WERI-Rb-1 (cell line): ENCODE results near the gene DPH1.
A peak's percentile ranks its signal among the peaks of the same experiment; 100 is the strongest.

Experiments
- DNase-seq: peaks from one replicate; pipeline ENCODE4 v3.0.0-alpha.2; 2020
- H3K27ac ChIP-seq: fragments of 250-450 bp; sonication (Bioruptor Pico); 2 replicates; pipeline ENCODE4 v1.5.1; 2020; ENCODE audit warnings: mild to moderate bottlenecking, moderate library complexity
- H3K27me3 ChIP-seq: fragments of 250-450 bp; sonication (Bioruptor Pico); 2 replicates; pipeline ENCODE4 v1.5.1; 2021; ENCODE audit warnings: mild to moderate bottlenecking, low read depth, moderate library complexity; ENCODE audit not compliant: insufficient read depth, severe bottlenecking
- H3K36me3 ChIP-seq: fragments of 250-450 bp; sonication (Bioruptor Pico); 2 replicates; pipeline ENCODE4 v1.5.1; 2020; ENCODE audit warnings: mild to moderate bottlenecking, moderate library complexity
- H3K4me3 ChIP-seq: 2 replicates; pipeline ENCODE4 v1.5.1; 2011; ENCODE audit warnings: low read depth, mild to moderate bottlenecking, control low read depth, low read length
- H3K9me3 ChIP-seq: fragments of 250-450 bp; sonication (Bioruptor Pico); 2 replicates; pipeline ENCODE4 v1.5.1; 2021; ENCODE audit warnings: mild to moderate bottlenecking, moderate library complexity; ENCODE audit not compliant: severe bottlenecking
- TF ChIP-seq, protein P1 (sequence below): IDR thresholded peaks from 2 replicates; pipeline ENCODE4 v1.5.1; 2011; ENCODE audit warnings: low read depth, mild to moderate bottlenecking, control low read depth, inconsistent platforms, low read length

Gene DPH1

DNA sequence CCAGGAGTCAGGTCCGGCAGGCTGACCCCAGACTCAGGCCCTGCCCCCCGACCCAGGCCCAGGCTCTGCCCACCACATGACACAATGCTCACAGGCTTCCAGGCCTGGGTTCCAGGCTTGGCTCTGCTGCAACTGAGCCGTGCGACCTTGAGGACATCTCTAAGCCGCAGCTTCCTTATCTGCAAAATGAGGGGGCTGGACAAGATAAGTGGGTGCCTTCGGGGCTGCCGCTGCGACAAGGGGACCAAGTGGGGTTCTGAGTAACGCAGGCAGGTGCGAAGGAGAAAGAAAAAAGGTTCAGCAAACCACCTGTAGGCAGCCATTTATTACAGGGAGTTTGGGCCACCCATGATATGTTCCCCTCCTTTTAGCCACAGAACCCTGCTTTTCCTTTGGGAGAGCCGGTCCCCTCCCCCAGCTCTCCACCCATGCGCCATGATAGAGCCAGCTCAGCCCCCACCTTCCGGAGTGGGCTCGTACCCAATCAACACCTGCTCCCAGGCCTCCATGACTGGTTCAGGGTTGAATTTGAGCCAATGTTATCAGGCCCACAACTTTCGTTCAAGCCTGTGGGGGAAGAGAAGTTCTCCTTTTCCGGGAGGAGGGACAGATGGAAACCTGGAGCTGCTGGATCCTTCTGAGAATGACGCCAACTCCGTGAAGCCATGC lies 43.0 kb upstream of the DPH1 start:
- Histone ChIP-seq H3K4me3 (no peak overlapping the region; the same call in 1 of the 2 replicates), H3K27ac (peak overlapping the region; percentile 84)
- DNase-seq: no peak

GRCh38 chr17:1989135-1989534 lies 40.8 kb upstream of the DPH1 start:
- Histone ChIP-seq H3K4me3 (no peak overlapping the region), H3K27ac (no peak overlapping the region), H3K36me3 (no peaks in the 10 kb centered on the region), H3K27me3 (no peaks in the 10 kb centered on the region), H3K9me3 (no peaks in the 10 kb centered on the region)
- TF ChIP-seq, protein P1, sequence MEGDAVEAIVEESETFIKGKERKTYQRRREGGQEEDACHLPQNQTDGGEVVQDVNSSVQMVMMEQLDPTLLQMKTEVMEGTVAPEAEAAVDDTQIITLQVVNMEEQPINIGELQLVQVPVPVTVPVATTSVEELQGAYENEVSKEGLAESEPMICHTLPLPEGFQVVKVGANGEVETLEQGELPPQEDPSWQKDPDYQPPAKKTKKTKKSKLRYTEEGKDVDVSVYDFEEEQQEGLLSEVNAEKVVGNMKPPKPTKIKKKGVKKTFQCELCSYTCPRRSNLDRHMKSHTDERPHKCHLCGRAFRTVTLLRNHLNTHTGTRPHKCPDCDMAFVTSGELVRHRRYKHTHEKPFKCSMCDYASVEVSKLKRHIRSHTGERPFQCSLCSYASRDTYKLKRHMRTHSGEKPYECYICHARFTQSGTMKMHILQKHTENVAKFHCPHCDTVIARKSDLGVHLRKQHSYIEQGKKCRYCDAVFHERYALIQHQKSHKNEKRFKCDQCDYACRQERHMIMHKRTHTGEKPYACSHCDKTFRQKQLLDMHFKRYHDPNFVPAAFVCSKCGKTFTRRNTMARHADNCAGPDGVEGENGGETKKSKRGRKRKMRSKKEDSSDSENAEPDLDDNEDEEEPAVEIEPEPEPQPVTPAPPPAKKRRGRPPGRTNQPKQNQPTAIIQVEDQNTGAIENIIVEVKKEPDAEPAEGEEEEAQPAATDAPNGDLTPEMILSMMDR: no peak
- no peak for DNase-seq

More for the DNA sequence above, 43.0 kb upstream of the DPH1 start:
- TF ChIP-seq, protein P1: no peak
- Histone ChIP-seq H3K9me3 (no peaks in the 10 kb centered on the region), H3K36me3 (no peaks in the 10 kb centered on the region), H3K27me3 (no peaks in the 10 kb centered on the region)

GRCh38 chr17:1992541-1992940 lies 37.4 kb upstream of the DPH1 start:
- TF ChIP-seq, protein P1: no peak
- no peak overlapping the region for H3K4me3 ChIP-seq
- no peaks in the 10 kb centered on the region for H3K27me3 ChIP-seq
- no peak overlapping the region for H3K27ac ChIP-seq
- DNase-seq: no peak
- H3K36me3 ChIP-seq: no peaks in the 10 kb centered on the region
- no peaks in the 10 kb centered on the region for H3K9me3 ChIP-seq

GRCh38 chr17:1994707-1995106 lies 35.2 kb upstream of the DPH1 start:
- Histone ChIP-seq H3K4me3 (no peak overlapping the region), H3K27me3 (no peaks in the 10 kb centered on the region), H3K9me3 (no peaks in the 10 kb centered on the region), H3K27ac (no peak overlapping the region), H3K36me3 (no peaks in the 10 kb centered on the region)
- TF ChIP-seq, protein P1: no peak
- DNase-seq: no peak

DNA sequence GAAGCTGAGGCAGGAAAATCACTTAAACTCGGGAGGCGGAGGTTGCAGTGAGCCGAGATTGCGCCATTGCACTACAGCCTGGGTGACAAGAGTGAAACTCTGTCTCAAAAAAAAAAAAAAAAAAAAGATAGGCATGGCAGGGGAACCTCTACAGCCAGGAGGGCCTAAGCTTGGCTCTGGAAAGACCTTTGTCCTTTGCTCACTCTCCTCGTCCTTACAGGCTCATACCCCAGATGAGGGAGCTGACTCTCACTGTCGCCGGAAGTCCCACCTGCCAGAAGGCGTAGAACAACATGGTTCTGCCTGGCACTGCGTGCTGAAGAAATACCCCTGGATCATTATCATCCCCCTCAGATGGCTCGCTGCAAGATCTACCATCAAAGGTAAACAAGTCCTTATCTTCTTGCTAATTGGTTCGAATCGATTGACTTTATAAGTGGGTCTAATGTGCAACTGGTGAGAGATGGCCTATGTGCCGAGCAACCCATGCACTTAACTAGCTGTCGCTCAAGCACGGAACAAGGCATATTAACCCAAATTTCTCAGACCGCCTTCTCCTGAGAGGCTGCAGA lies 34.5 kb upstream of the DPH1 start:
- Histone ChIP-seq H3K36me3 (no peaks in the 10 kb centered on the region), H3K9me3 (no peaks in the 10 kb centered on the region), H3K27ac (peak overlapping the region; percentile 96), H3K27me3 (no peaks in the 10 kb centered on the region), H3K4me3 (no peak overlapping the region)
- TF ChIP-seq, protein P1: no peak
- no peak for DNase-seq
